A673 (cell line): Measurements from ENCODE around the gene KCNJ15. TPM values are rescaled to one million over a fixed set of nuclear protein-coding genes. Genes with fewer than 3 reads are reported as not detected.

Source experiments
- BruUV-seq: library from RNA; stranded (reverse); fragments of 400-500 nt; replicated peaks from 2 replicates; lab custom pipeline; 2021; lab: Mats Ljungman, UMichigan
- CTCF ChIA-PET: fragments of 300-600 bp; sonication (Branson Sonifier 250); formaldehyde crosslinking; loops from one replicate; lab custom pipeline; 2022; ENCODE audit warnings: antibody characterized with exemption; lab: Charles Lee
- POLR2A ChIA-PET: fragments of 300-600 bp; sonication (Branson Sonifier 250); formaldehyde crosslinking; loops from one replicate; lab custom pipeline; 2022; ENCODE audit warnings: antibody characterized with exemption; ENCODE audit not compliant: low non-redundant PET; lab: Charles Lee
- DNase-seq: peaks from one replicate; pipeline ENCODE4 v3.0.0-alpha.2; 2015; ENCODE audit warnings: low spot score
- H3K27ac ChIP-seq: fragments of 200-600 bp; sonication (generic); 2 replicates; pipeline ENCODE4 v1.5.1; 2016; ENCODE audit warnings: mixed run types, low read depth, mild to moderate bottlenecking, mixed read lengths, antibody characterized with exemption, low read length; ENCODE audit not compliant: poor library complexity, severe bottlenecking
- H3K27me3 ChIP-seq: fragments of 200-600 bp; sonication (generic); replicated peaks from 2 replicates; pipeline ENCODE4 v1.6.1; 2017; ENCODE audit warnings: mixed run types, low read depth, mild to moderate bottlenecking, mixed read lengths, antibody characterized with exemption, low read length; ENCODE audit not compliant: insufficient read depth, poor library complexity
- H3K36me3 ChIP-seq: fragments of 200-600 bp; sonication (generic); 2 replicates; pipeline ENCODE4 v1.6.1; 2016; ENCODE audit warnings: mixed run types, mild to moderate bottlenecking, mixed read lengths, antibody characterized with exemption, low read length; ENCODE audit not compliant: insufficient read depth, poor library complexity, severe bottlenecking
- H3K4me1 ChIP-seq: fragments of 200-600 bp; sonication (generic); 2 replicates; pipeline ENCODE4 v1.6.1; 2017; ENCODE audit warnings: mixed run types, mild to moderate bottlenecking, mixed read lengths, antibody characterized with exemption, low read length; ENCODE audit not compliant: insufficient read depth, poor library complexity, severe bottlenecking
- H3K4me3 ChIP-seq: fragments of 200-600 bp; sonication (generic); 2 replicates; pipeline ENCODE4 v1.5.1; 2016; ENCODE audit warnings: low read depth, mixed run types, mild to moderate bottlenecking, mixed read lengths, low read length; ENCODE audit not compliant: poor library complexity, severe bottlenecking
- H3K9me3 ChIP-seq: fragments of 200-600 bp; sonication (generic); 2 replicates; pipeline ENCODE4 v1.6.1; 2016; ENCODE audit warnings: mixed run types, low read depth, mild to moderate bottlenecking, mixed read lengths, antibody characterized with exemption, low read length; ENCODE audit not compliant: poor library complexity, severe bottlenecking
- CTCF ChIP-seq: fragments of 300-800, 200-600 bp; sonication (generic); conservative IDR thresholded peaks from 2 replicates; pipeline ENCODE4 v1.5.1; 2017; ENCODE audit warnings: low read depth, mild to moderate bottlenecking, antibody characterized with exemption, low read length, moderate library complexity, mixed read lengths
- EZH2 ChIP-seq: fragments of 200-600 bp; sonication (generic); IDR thresholded peaks from 2 replicates; pipeline ENCODE4 v1.6.1; 2017; ENCODE audit warnings: borderline replicate concordance, low read depth, mild to moderate bottlenecking, mixed read lengths, antibody characterized with exemption, low read length; ENCODE audit not compliant: poor library complexity, severe bottlenecking
- intact Hi-C: fragments of 100-400 bp; cut with micrococcal nuclease; formaldehyde crosslinking; loops from one replicate; pipeline ENCODE4 v1.10.0; 2022; ENCODE audit not compliant: unreplicated experiment
- total RNA-seq: library from RNA; stranded (reverse); gene quantifications from 2 replicates; pipeline ENCODE4 v1.2.3, GENCODE V29; 2021

The KCNJ15 gene
- total RNA-seq, 1 experiment from 2014 or later = not detected

GRCh38 chr21:38351176-38351959 is 94.6 kb downstream of the KCNJ15 start:
- peaks cover 44% of the 10 kb centered on the region for H3K27me3 ChIP-seq
- no peaks in the 10 kb centered on the region for H3K36me3 ChIP-seq
- no peaks in the 10 kb centered on the region for H3K9me3 ChIP-seq
- no peak overlapping the region for H3K27ac ChIP-seq
- H3K4me3 ChIP-seq = no peak overlapping the region
- intact Hi-C loops = loop anchor here (5.0 kb wide), 1 partner anchor 639 kb away; no protein-coding TSS in a partner anchor
- ChIA-PET CTCF (interaction anchor here (0.6 to 1.9 kb wide), 3 partner anchors 133 to 225 kb away, joined by 3 to 19 read pairs (median 5); no protein-coding TSS in a partner anchor), POLR2A (no interaction called here)
- BruUV-seq = no TSS peak
- DNase-seq = no peak
- TF ChIP-seq CTCF = no peak
- TF ChIP-seq EZH2 = no peak
- no peaks in the 10 kb centered on the region for H3K4me1 ChIP-seq

GRCh38 chr21:38351961-38352521 is 95.2 kb downstream of the KCNJ15 start:
- no peaks in the 10 kb centered on the region for H3K36me3 ChIP-seq
- DNase-seq = no peak
- BruUV-seq = no TSS peak
- no peak overlapping the region for H3K27ac ChIP-seq
- no peak for TF ChIP-seq CTCF
- TF ChIP-seq EZH2 = no peak
- ChIA-PET POLR2A (no interaction called here), CTCF (interaction anchor here (0.6 to 1.9 kb wide), 5 partner anchors 133 to 651 kb away, joined by 3 to 19 read pairs (median 6); no protein-coding TSS in a partner anchor)
- intact Hi-C loops = loop anchor here (1.0 to 5.0 kb wide), 2 partner anchors 133 to 640 kb away; no protein-coding TSS in a partner anchor
- no peak overlapping the region for H3K4me3 ChIP-seq
- peaks cover 44% of the 10 kb centered on the region for H3K27me3 ChIP-seq
- H3K4me1 ChIP-seq = no peaks in the 10 kb centered on the region
- H3K9me3 ChIP-seq = no peaks in the 10 kb centered on the region

- no peaks in the 10 kb centered on the region for H3K9me3 ChIP-seq
- BruUV-seq = no TSS peak
- no peak overlapping the region for H3K27ac ChIP-seq
- ChIA-PET POLR2A (no interaction called here), CTCF (interaction anchor here (0.6 to 1.9 kb wide), 6 partner anchors 134 to 652 kb away, joined by 3 to 19 read pairs (median 6); no protein-coding TSS in a partner anchor)
- TF ChIP-seq CTCF = peak; percentile 65
- TF ChIP-seq EZH2 = no peak
- DNase-seq = peak; percentile 48
- no peaks in the 10 kb centered on the region for H3K4me1 ChIP-seq
- no peaks in the 10 kb centered on the region for H3K36me3 ChIP-seq
- intact Hi-C loops = loop anchor here (1.0 to 5.0 kb wide), 2 partner anchors 133 to 640 kb away; no protein-coding TSS in a partner anchor
- peaks cover 41% of the 10 kb centered on the region for H3K27me3 ChIP-seq
- no peak overlapping the region for H3K4me3 ChIP-seq
These were observed 95.9 kb downstream of the KCNJ15 start for GRCh38 chr21:38352536-38353219.
